ENCODE results near the gene CD6. TPM values are rescaled to one million over a fixed set of nuclear protein-coding genes. Genes with fewer than 3 reads are reported as not detected.
"Not testable (repeated sequence)": the region's sequence is repeated elsewhere in the genome, so short reads cannot be mapped to it uniquely, and the experiment has no call there.

Gene CD6
- total and polyA plus RNA-seq, 2 donors (not counting 3 experiments of a cell fraction or from before 2014, with no cell fraction given) = not detected

DNA sequence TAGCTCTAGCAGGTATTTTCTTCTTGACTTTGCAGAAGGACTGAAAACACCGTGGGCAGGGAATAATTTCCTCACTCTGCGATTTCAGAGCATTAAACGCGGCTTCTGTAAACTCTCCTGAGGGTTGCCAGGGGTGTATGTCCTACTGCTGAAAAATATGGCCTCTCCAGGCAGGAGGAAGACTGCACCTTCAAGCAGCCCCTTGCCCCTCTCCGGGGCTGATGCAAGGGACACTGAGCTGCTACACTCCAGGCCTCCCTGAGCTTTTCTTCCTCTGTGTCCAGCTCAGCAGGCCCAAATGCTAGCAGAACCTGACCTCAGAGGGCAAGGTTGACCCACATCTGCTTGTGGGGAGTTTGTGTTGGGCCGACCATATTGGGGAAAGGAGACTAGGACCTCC lies 2.2 kb downstream of the CD6 start:
- no peak for DNase-seq (ENCODE audit: low read depth, low spot score)
- dilution Hi-C loops (cut with MboI; ENCODE audit: extremely low pct_ligation_motif_present, low sequenced_read_pairs) = no loop called here
- intact Hi-C loops (cut with micrococcal nuclease) = no loop called here
- H3K4me1 ChIP-seq (ENCODE audit: control insufficient read depth, extremely low read depth, insufficient read depth, low read length) = no peaks in the 10 kb centered on the region
- no peaks in the 10 kb centered on the region for H3K79me2 ChIP-seq (ENCODE audit: control insufficient read depth, insufficient read depth, low read length)
- H3K4me3 ChIP-seq (replicated peaks in 1 of 3; ENCODE audit: insufficient read depth in 1 of 3, low read depth in 1 of 3, low read length in 3 of 3) = no peak overlapping the region
- H2AFZ ChIP-seq (ENCODE audit: low read depth, low read length) = no peak overlapping the region
- TF ChIP-seq POLR2A (IDR thresholded peaks at IDR 0.05; ENCODE audit: low read depth, low read length) (no peak), JUN (IDR thresholded peaks at IDR 0.05; ENCODE audit: borderline replicate concordance, insufficient read depth, insufficient read length, low read depth) (no peak), EZH2 (IDR thresholded peaks at IDR 0.05; ENCODE audit: borderline replicate concordance, low read depth, low read length, severe bottlenecking) (no peak), FOS (IDR thresholded peaks at IDR 0.05; ENCODE audit: borderline replicate concordance, insufficient read depth, low read length) (no peak), GATA2 (IDR thresholded peaks at IDR 0.05; ENCODE audit: insufficient read depth, insufficient read length, low read depth, low read length) (no peak), MYC (IDR thresholded peaks at IDR 0.05; ENCODE audit: low read depth, low read length) (no peak), POLR2AphosphoS5 (IDR thresholded peaks at IDR 0.05; ENCODE audit: insufficient read depth, low read depth, low read length) (no peak)
- TF ChIP-seq, protein P1, sequence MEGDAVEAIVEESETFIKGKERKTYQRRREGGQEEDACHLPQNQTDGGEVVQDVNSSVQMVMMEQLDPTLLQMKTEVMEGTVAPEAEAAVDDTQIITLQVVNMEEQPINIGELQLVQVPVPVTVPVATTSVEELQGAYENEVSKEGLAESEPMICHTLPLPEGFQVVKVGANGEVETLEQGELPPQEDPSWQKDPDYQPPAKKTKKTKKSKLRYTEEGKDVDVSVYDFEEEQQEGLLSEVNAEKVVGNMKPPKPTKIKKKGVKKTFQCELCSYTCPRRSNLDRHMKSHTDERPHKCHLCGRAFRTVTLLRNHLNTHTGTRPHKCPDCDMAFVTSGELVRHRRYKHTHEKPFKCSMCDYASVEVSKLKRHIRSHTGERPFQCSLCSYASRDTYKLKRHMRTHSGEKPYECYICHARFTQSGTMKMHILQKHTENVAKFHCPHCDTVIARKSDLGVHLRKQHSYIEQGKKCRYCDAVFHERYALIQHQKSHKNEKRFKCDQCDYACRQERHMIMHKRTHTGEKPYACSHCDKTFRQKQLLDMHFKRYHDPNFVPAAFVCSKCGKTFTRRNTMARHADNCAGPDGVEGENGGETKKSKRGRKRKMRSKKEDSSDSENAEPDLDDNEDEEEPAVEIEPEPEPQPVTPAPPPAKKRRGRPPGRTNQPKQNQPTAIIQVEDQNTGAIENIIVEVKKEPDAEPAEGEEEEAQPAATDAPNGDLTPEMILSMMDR (IDR thresholded peaks at IDR 0.05; ENCODE audit: extremely low read depth in 1 of 2, insufficient read depth in 1 of 2, low read depth in 1 of 2, low read length in 2 of 2) = no peak
- TF ChIP-seq, protein P2, sequence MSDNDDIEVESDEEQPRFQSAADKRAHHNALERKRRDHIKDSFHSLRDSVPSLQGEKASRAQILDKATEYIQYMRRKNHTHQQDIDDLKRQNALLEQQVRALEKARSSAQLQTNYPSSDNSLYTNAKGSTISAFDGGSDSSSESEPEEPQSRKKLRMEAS (IDR thresholded peaks at IDR 0.05; ENCODE audit: insufficient read depth, insufficient read length) = no peak
- H3K9ac ChIP-seq (replicated peaks; ENCODE audit: extremely low read depth, insufficient read depth, low read length) = no peak overlapping the region
- no TSS peak for BruUV-seq (replicated peaks)
- FAIRE-seq = no peak
- no peak overlapping the region for H3K27ac ChIP-seq (ENCODE audit: insufficient read depth, low read depth, low read length)
- no peaks in the 10 kb centered on the region for H3K36me3 ChIP-seq (ENCODE audit: control insufficient read depth in 2 of 2, extremely low read depth in 1 of 2, insufficient read depth in 2 of 2, low read length in 2 of 2)
- no peaks in the 10 kb centered on the region for H4K20me1 ChIP-seq (replicated peaks; ENCODE audit: control insufficient read depth, extremely low read depth, insufficient read depth, low read length)
- ChIA-PET POLR2A (no interaction called here), CTCF (no interaction called here)
- no peaks in the 10 kb centered on the region for H3K9me3 ChIP-seq (replicated peaks; ENCODE audit: control insufficient read depth, insufficient read depth, low read length)
- H3K27me3 ChIP-seq (ENCODE audit: control insufficient read depth in 2 of 2, insufficient read depth in 2 of 2, low read length in 2 of 2) = peaks cover 2 to 3% of the 10 kb centered on the region in 2 experiments
- H3K9me1 ChIP-seq (replicated peaks; ENCODE audit: control insufficient read depth, extremely low read depth, insufficient read depth, low read length) = no peaks in the 10 kb centered on the region
- no peak overlapping the region for H3K4me2 ChIP-seq (ENCODE audit: insufficient read depth, low read length)

DNA sequence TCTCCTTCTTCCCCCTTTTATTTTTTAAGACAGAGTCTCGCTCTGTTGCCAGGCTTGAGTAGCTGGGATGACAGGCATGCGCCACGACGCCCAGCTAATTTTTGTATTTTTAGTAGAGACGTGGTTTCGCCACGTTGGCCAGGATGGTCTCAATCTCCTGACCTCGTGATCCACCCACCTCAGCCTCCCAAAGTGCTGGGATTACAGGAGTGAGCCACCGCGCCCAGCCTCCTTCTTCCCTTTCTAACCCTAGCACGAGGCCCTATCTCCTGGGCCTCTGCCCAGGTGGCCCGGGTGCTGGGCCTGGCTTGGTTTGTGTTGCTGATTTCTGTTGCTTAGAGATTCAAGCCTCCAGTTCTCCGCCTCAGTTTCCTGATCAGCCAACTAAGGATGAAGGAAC lies 2.8 kb downstream of the CD6 start:
- H3K4me1 ChIP-seq (ENCODE audit: control insufficient read depth, extremely low read depth, insufficient read depth, low read length); H3K9me3 ChIP-seq (replicated peaks; ENCODE audit: control insufficient read depth, insufficient read depth, low read length); H3K79me2 ChIP-seq (ENCODE audit: control insufficient read depth, insufficient read depth, low read length); H3K9me1 ChIP-seq (replicated peaks; ENCODE audit: control insufficient read depth, extremely low read depth, insufficient read depth, low read length); H3K27ac ChIP-seq (ENCODE audit: insufficient read depth, low read depth, low read length); BruUV-seq (replicated peaks); H3K27me3 ChIP-seq (ENCODE audit: control insufficient read depth in 2 of 2, insufficient read depth in 2 of 2, low read length in 2 of 2); DNase-seq (ENCODE audit: low read depth, low spot score); H3K4me2 ChIP-seq (ENCODE audit: insufficient read depth, low read length); H2AFZ ChIP-seq (ENCODE audit: low read depth, low read length); CTCF ChIA-PET; H3K36me3 ChIP-seq (ENCODE audit: control insufficient read depth in 2 of 2, extremely low read depth in 1 of 2, insufficient read depth in 2 of 2, low read length in 2 of 2); H3K4me3 ChIP-seq (replicated peaks in 1 of 3; ENCODE audit: insufficient read depth in 1 of 3, low read depth in 1 of 3, low read length in 3 of 3); POLR2A ChIA-PET; FAIRE-seq; intact Hi-C loops (cut with micrococcal nuclease); H3K9ac ChIP-seq (replicated peaks; ENCODE audit: extremely low read depth, insufficient read depth, low read length); dilution Hi-C loops (cut with MboI; ENCODE audit: extremely low pct_ligation_motif_present, low sequenced_read_pairs); H4K20me1 ChIP-seq (replicated peaks; ENCODE audit: control insufficient read depth, extremely low read depth, insufficient read depth, low read length): not testable (repeated sequence)
